MM.1S (cell line): Measurements from ENCODE around the gene MYO6.

Source experiments
- DNase-seq: peaks from one replicate; pipeline ENCODE4 v3.0.0-alpha.2; 2015
- H2AFZ ChIP-seq: fragments of 300-600 bp; sonication (generic); 2 replicates; pipeline ENCODE4 v1.6.0; 2016; ENCODE audit warnings: antibody characterized with exemption, low read length
- H3F3A ChIP-seq: fragments of 300-600 bp; sonication (generic); 2 replicates; pipeline ENCODE4 v1.6.1; 2016; ENCODE audit warnings: mild to moderate bottlenecking, antibody characterized with exemption, low read length, moderate library complexity, mixed read lengths; ENCODE audit not compliant: insufficient read depth
- H3K27ac ChIP-seq: fragments of 300-600 bp; sonication (generic); 2 replicates; pipeline ENCODE4 v1.5.1; 2016; ENCODE audit warnings: mild to moderate bottlenecking, low read length
- H3K27me3 ChIP-seq: fragments of 300-600 bp; sonication (generic); replicated peaks from 2 replicates; pipeline ENCODE4 v1.6.0; 2016; ENCODE audit warnings: low read length; ENCODE audit not compliant: insufficient read depth
- H3K36me3 ChIP-seq: fragments of 300-600 bp; sonication (generic); replicated peaks from 2 replicates; pipeline ENCODE4 v1.6.1; 2016; ENCODE audit warnings: mild to moderate bottlenecking, low read length, mixed read lengths; ENCODE audit not compliant: insufficient read depth
- H3K4me1 ChIP-seq: fragments of 300-600 bp; sonication (generic); 2 replicates; pipeline ENCODE4 v1.6.1; 2016; ENCODE audit warnings: low read length, mixed read lengths
- H3K4me2 ChIP-seq: fragments of 300-600 bp; sonication (generic); 2 replicates; pipeline ENCODE4 v1.6.0; 2016; ENCODE audit warnings: low read depth, low read length
- H3K4me3 ChIP-seq: fragments of 300-600 bp; sonication (generic); 2 replicates; pipeline ENCODE4 v1.5.1; 2016; ENCODE audit warnings: low read length, mixed read lengths
- H3K79me2 ChIP-seq: fragments of 300-600 bp; sonication (generic); 2 replicates; pipeline ENCODE4 v1.6.1; 2016; ENCODE audit warnings: mixed run types, low read length, mixed read lengths
- H3K9ac ChIP-seq: fragments of 300-600 bp; sonication (generic); 2 replicates; pipeline ENCODE4 v1.6.1; 2016; ENCODE audit warnings: low read length, mixed read lengths
- H3K9me2 ChIP-seq: fragments of 300-600 bp; sonication (generic); replicated peaks from 2 replicates; pipeline ENCODE4 v1.6.1; 2016; ENCODE audit warnings: mild to moderate bottlenecking, low read length, mixed read lengths; ENCODE audit not compliant: insufficient read depth
- H3K9me3 ChIP-seq: fragments of 300-600 bp; sonication (generic); replicated peaks from 2 replicates; pipeline ENCODE4 v1.6.1; 2016; ENCODE audit warnings: mild to moderate bottlenecking, low read length, mixed read lengths; ENCODE audit not compliant: insufficient read depth
- H4K20me1 ChIP-seq: fragments of 300-600 bp; sonication (generic); 2 replicates; pipeline ENCODE4 v1.6.1; 2016; ENCODE audit warnings: mild to moderate bottlenecking, low read length, moderate library complexity, mixed read lengths; ENCODE audit not compliant: insufficient read depth
- CTCF ChIP-seq: fragments of 300-600 bp; sonication (generic); IDR thresholded peaks from 2 replicates; pipeline ENCODE4 v1.5.1; 2016; ENCODE audit warnings: antibody characterized with exemption, low read length, mixed read lengths
- EZH2 ChIP-seq: fragments of 300-600 bp; sonication (generic); optimal IDR thresholded peaks from 2 replicates; pipeline ENCODE3; 2017; ENCODE audit warnings: low read depth, mild to moderate bottlenecking, antibody characterized with exemption, low read length, mixed read lengths
- EZH2phosphoT487 ChIP-seq: fragments of 300-600 bp; sonication (generic); IDR thresholded peaks from 2 replicates; pipeline ENCODE4 v1.6.1; 2018; ENCODE audit warnings: antibody characterized with exemption, low read length

The MYO6 gene

GRCh38 chr6:75819776-75820487 lies 70.9 kb downstream of the MYO6 start:
- Histone ChIP-seq H3K9me3 (no peaks in the 10 kb centered on the region), H3K27ac (peak overlapping the region; percentile 86), H3K79me2 (peaks cover 43% of the 10 kb centered on the region), H3K4me2 (peak overlapping the region; percentile 64), H3K9ac (peak overlapping the region; percentile 32; the same call in 1 of the 2 replicates), H3K27me3 (no peaks in the 10 kb centered on the region), H3F3A (peaks cover 31% of the 10 kb centered on the region), H3K4me1 (peaks cover 70% of the 10 kb centered on the region), H4K20me1 (no peaks in the 10 kb centered on the region), H3K36me3 (no peaks in the 10 kb centered on the region), H2AFZ (no peak overlapping the region), H3K9me2 (no peaks in the 10 kb centered on the region), H3K4me3 (peak overlapping the region; percentile 30)
- no peak for TF ChIP-seq CTCF
- TF ChIP-seq EZH2 = no peak
- TF ChIP-seq EZH2phosphoT487 = no peak
- peak; percentile 63 for DNase-seq

- H3K27me3 ChIP-seq = no peaks in the 10 kb centered on the region
- peak overlapping the region; percentile 63 for H3K27ac ChIP-seq
- peaks cover 47% of the 10 kb centered on the region for H3K4me1 ChIP-seq
- peak overlapping the region; percentile 26; the same call in 1 of the 2 replicates for H3K4me2 ChIP-seq
- 0 out of 2 replicates have a peak, but pooled peaks cover 7% of the 10 kb centered on the region for H3K79me2 ChIP-seq
- H4K20me1 ChIP-seq = no peaks in the 10 kb centered on the region
- H3K9ac ChIP-seq = peak overlapping the region; percentile 10; the same call in 1 of the 2 replicates
- no peak for TF ChIP-seq CTCF
- TF ChIP-seq EZH2phosphoT487 = no peak
- no peak for TF ChIP-seq EZH2
- DNase-seq = peak; percentile 85
- H2AFZ ChIP-seq = no peak overlapping the region
- no peaks in the 10 kb centered on the region for H3K9me2 ChIP-seq
- H3K36me3 ChIP-seq = no peaks in the 10 kb centered on the region
- H3K4me3 ChIP-seq = no peak overlapping the region
- H3K9me3 ChIP-seq = no peaks in the 10 kb centered on the region
- peaks cover 28% of the 10 kb centered on the region for H3F3A ChIP-seq
Measured at GRCh38 chr6:75824160-75824559, 75.1 kb downstream of the MYO6 start.

- no peaks in the 10 kb centered on the region for H3K9me3 ChIP-seq
- TF ChIP-seq CTCF (no peak), EZH2 (no peak), EZH2phosphoT487 (no peak)
- peaks cover 22% of the 10 kb centered on the region for H3K4me1 ChIP-seq
- H3K9me2 ChIP-seq = no peaks in the 10 kb centered on the region
- no peak overlapping the region for H2AFZ ChIP-seq
- no peak for DNase-seq
- no peak overlapping the region for H3K4me2 ChIP-seq
- no peaks in the 10 kb centered on the region for H4K20me1 ChIP-seq
- H3K4me3 ChIP-seq = no peak overlapping the region
- H3F3A ChIP-seq = 0 out of 2 replicates have a peak, but pooled peaks cover 4% of the 10 kb centered on the region
- H3K79me2 ChIP-seq = no peaks in the 10 kb centered on the region
- no peak overlapping the region for H3K27ac ChIP-seq
- no peak overlapping the region for H3K9ac ChIP-seq
- no peaks in the 10 kb centered on the region for H3K27me3 ChIP-seq
- H3K36me3 ChIP-seq = no peaks in the 10 kb centered on the region
Measured at GRCh38 chr6:75827163-75827562, 78.1 kb downstream of the MYO6 start.
